HEK293 (cell line): ENCODE data around the gene SP140L.

Experiments
- CTCF ChIA-PET: fragments of 350-600 bp; formaldehyde crosslinking; extraction: SDS; loops from one replicate; lab custom pipeline; 2021; ENCODE audit warnings: antibody characterized with exemption; lab: Yijun Ruan, JAX
- POLR2A ChIA-PET: fragments of 300-600 bp; formaldehyde crosslinking; extraction: SDS; loops from one replicate; lab custom pipeline; 2020; ENCODE audit warnings: antibody characterized with exemption, inconsistent platforms; lab: Yijun Ruan, JAX
- H3K27ac ChIP-seq: fragments of 200-500 bp; sonication (Bioruptor generic); 2 replicates; pipeline ENCODE4 v1.5.1; 2014; ENCODE audit warnings: low read depth, low read length, control low read depth, inconsistent platforms; ENCODE audit errors: extremely low read depth
- H3K36me3 ChIP-seq, 2 experiments: fragments of 200-500 bp in 1 of 2; sonication (Bioruptor generic) in 1 of 2; 1 replicate in 1 of 2; 2 replicates in 1 of 2; pipeline ENCODE4 v1.5.1; 2014 to 2017; ENCODE audit warnings: inconsistent platforms in 2 of 2, low read length in 2 of 2; ENCODE audit not compliant: control insufficient read depth in 2 of 2, insufficient read depth in 1 of 2
- H3K4me1 ChIP-seq: fragments of 200-500 bp; sonication (Bioruptor generic); 2 replicates; pipeline ENCODE4 v1.5.1; 2014; ENCODE audit warnings: mild to moderate bottlenecking, low read length, inconsistent platforms; ENCODE audit not compliant: control insufficient read depth, insufficient read depth
- H3K4me3 ChIP-seq: 2 replicates; pipeline ENCODE4 v1.5.1; 2011; ENCODE audit warnings: low read depth, mild to moderate bottlenecking, control low read depth, low read length, moderate library complexity
- H3K9me3 ChIP-seq: fragments of 200-500 bp; sonication (Bioruptor generic); 2 replicates; pipeline ENCODE4 v1.5.1; 2014; ENCODE audit warnings: low read depth, low read length, inconsistent platforms; ENCODE audit not compliant: control insufficient read depth, insufficient read depth
- HOXA7 ChIP-seq: sonication (generic); formaldehyde crosslinking; IDR thresholded peaks from 2 replicates; pipeline ENCODE4 v1.8.1; 2022; ENCODE audit warnings: missing genetic modification reagents, borderline replicate concordance
- INSM2 ChIP-seq: fragments of 450-650 bp; formaldehyde crosslinking; IDR thresholded peaks from 2 replicates; pipeline ENCODE4 v1.5.1; 2016; ENCODE audit warnings: missing biosample characterization, missing genetic modification characterization
- KLF1 ChIP-seq: fragments of 450-650 bp; formaldehyde crosslinking; IDR thresholded peaks from 2 replicates; pipeline ENCODE4 v1.5.1; 2016; ENCODE audit warnings: missing biosample characterization, missing genetic modification characterization
- OSR2 ChIP-seq: fragments of 450-650 bp; formaldehyde crosslinking; IDR thresholded peaks from 2 replicates; pipeline ENCODE4 v1.5.1; 2016; ENCODE audit warnings: missing biosample characterization, missing genetic modification characterization
- PBX3 ChIP-seq: sonication (generic); formaldehyde crosslinking; IDR thresholded peaks from 2 replicates; pipeline ENCODE4 v1.8.1; 2022; ENCODE audit warnings: mild to moderate bottlenecking, moderate library complexity, missing genetic modification reagents
- PRDM1 ChIP-seq: fragments of 450-650 bp; formaldehyde crosslinking; IDR thresholded peaks from 2 replicates; pipeline ENCODE4; 2016; ENCODE audit warnings: missing biosample characterization, missing genetic modification characterization
- RBAK ChIP-seq: fragments of 450-650 bp; formaldehyde crosslinking; IDR thresholded peaks from 2 replicates; pipeline ENCODE4 v1.5.1; 2016; ENCODE audit warnings: missing biosample characterization, missing genetic modification characterization
- SCRT1 ChIP-seq: fragments of 450-650 bp; formaldehyde crosslinking; IDR thresholded peaks from 2 replicates; pipeline ENCODE4 v1.5.1; 2016; ENCODE audit warnings: missing biosample characterization, missing genetic modification characterization, borderline replicate concordance
- SP2 ChIP-seq: fragments of 450-650 bp; formaldehyde crosslinking; IDR thresholded peaks from 2 replicates; pipeline ENCODE4 v1.5.1; 2016; ENCODE audit warnings: missing biosample characterization, missing genetic modification characterization
- YY1 ChIP-seq: fragments of 450-650 bp; formaldehyde crosslinking; IDR thresholded peaks from 2 replicates; pipeline ENCODE4 v1.5.1; 2018; ENCODE audit warnings: missing biosample characterization, missing genetic modification characterization
- ZBTB10 ChIP-seq: fragments of 450-650 bp; formaldehyde crosslinking; IDR thresholded peaks from 2 replicates; pipeline ENCODE4 v1.5.1; 2016; ENCODE audit warnings: missing biosample characterization, missing genetic modification characterization
- ZNF157 ChIP-seq: fragments of 450-650 bp; formaldehyde crosslinking; IDR thresholded peaks from 2 replicates; pipeline ENCODE4 v1.5.1; 2016; ENCODE audit warnings: missing biosample characterization, missing genetic modification characterization
- ZNF214 ChIP-seq: fragments of 450-650 bp; formaldehyde crosslinking; IDR thresholded peaks from 2 replicates; pipeline ENCODE4 v1.5.1; 2017; ENCODE audit warnings: missing biosample characterization, mild to moderate bottlenecking, missing genetic modification characterization, borderline replicate concordance
- ZNF24 ChIP-seq: fragments of 450-650 bp; formaldehyde crosslinking; IDR thresholded peaks from 2 replicates; pipeline ENCODE4 v1.5.1; 2016; ENCODE audit warnings: missing biosample characterization, missing genetic modification characterization
- ZNF311 ChIP-seq: fragments of 450-650 bp; formaldehyde crosslinking; IDR thresholded peaks from 2 replicates; pipeline ENCODE4 v1.5.1; 2017; ENCODE audit warnings: missing biosample characterization, missing genetic modification characterization, borderline replicate concordance
- ZNF391 ChIP-seq: fragments of 450-650 bp; formaldehyde crosslinking; IDR thresholded peaks from 2 replicates; pipeline ENCODE4 v1.5.1; 2016; ENCODE audit warnings: low read depth, missing biosample characterization, missing genetic modification characterization, borderline replicate concordance
- ZNF416 ChIP-seq: fragments of 450-650 bp; formaldehyde crosslinking; IDR thresholded peaks from 2 replicates; pipeline ENCODE4 v1.5.1; 2016; ENCODE audit warnings: missing biosample characterization, missing genetic modification characterization
- ZNF518A ChIP-seq: fragments of 450-650 bp; formaldehyde crosslinking; conservative IDR thresholded peaks from 2 replicates; pipeline ENCODE4 v1.5.1; 2016; ENCODE audit warnings: low read depth, missing biosample characterization, missing genetic modification characterization
- ZNF544 ChIP-seq: fragments of 450-650 bp; formaldehyde crosslinking; IDR thresholded peaks from 2 replicates; pipeline ENCODE4 v1.5.0; 2017; ENCODE audit warnings: missing biosample characterization, missing genetic modification characterization
- ZNF658 ChIP-seq: fragments of 450-650 bp; formaldehyde crosslinking; IDR thresholded peaks from 2 replicates; pipeline ENCODE4; 2016; ENCODE audit warnings: missing biosample characterization, missing genetic modification characterization
- ZSCAN16 ChIP-seq: fragments of 450-650 bp; formaldehyde crosslinking; IDR thresholded peaks from 2 replicates; pipeline ENCODE4 v1.5.1; 2016; ENCODE audit warnings: missing biosample characterization, missing genetic modification characterization
- ZSCAN4 ChIP-seq: fragments of 450-650 bp; formaldehyde crosslinking; IDR thresholded peaks from 2 replicates; pipeline ENCODE4 v1.5.1; 2017; ENCODE audit warnings: missing biosample characterization, missing genetic modification characterization

The SP140L gene

GRCh38 chr2:230410263-230410662, 83.3 kb downstream of the SP140L start (continued):
- TF ChIP-seq ZNF544 (tag by site-specific recombination) = no peak
- TF ChIP-seq ZSCAN4 (tag by site-specific recombination) = no peak
- TF ChIP-seq INSM2 (tag by site-specific recombination) = no peak
- TF ChIP-seq ZBTB10 (tag by site-specific recombination) = no peak
- no peak for TF ChIP-seq KLF1 (tag by site-specific recombination)
- TF ChIP-seq SP2 (tag by site-specific recombination) = no peak
- no peak for TF ChIP-seq ZNF416 (tag by site-specific recombination)
- no peak for TF ChIP-seq YY1 (tag by site-specific recombination)
- TF ChIP-seq ZNF157 = no peak

GRCh38 chr2:230410861-230411569, 84.0 kb downstream of the SP140L start:
- Histone ChIP-seq H3K9me3 (no peaks in the 10 kb centered on the region), H3K4me1 (no peaks in the 10 kb centered on the region; the same call in 1 of the 2 replicates), H3K36me3 (no peaks in the 10 kb centered on the region), H3K27ac (no peak overlapping the region; the same call in 1 of the 2 replicates), H3K4me3 (peak overlapping the region; percentile 60)
- ChIA-PET CTCF (interaction anchor here (0.6 to 0.7 kb wide), 4 partner anchors 185 to 1004 kb away, joined by 3 to 5 read pairs (median 3); no protein-coding TSS in a partner anchor), POLR2A (no interaction called here)
- TF ChIP-seq ZNF391 (tag by site-specific recombination) (no peak), PBX3 (CRISPR knock-in tag) (no peak), ZNF214 (tag by site-specific recombination) (no peak), ZNF658 (tag by site-specific recombination) (no peak), ZSCAN16 (tag by site-specific recombination) (no peak), OSR2 (tag by site-specific recombination) (no peak), PRDM1 (tag by site-specific recombination) (no peak), ZNF518A (tag by site-specific recombination) (no peak), RBAK (tag by site-specific recombination) (no peak), ZNF24 (tag by site-specific recombination) (no peak), ZNF311 (tag by site-specific recombination) (no peak), HOXA7 (CRISPR knock-in tag) (no peak), SCRT1 (no peak)
